Suprapubic skin (tissue), 4 donors: Measurements from ENCODE around the gene DNAJC15. TPM values are rescaled to one million over a fixed set of nuclear protein-coding genes. Genes with fewer than 3 reads are reported as not detected.

Experiments used
- DNase-seq, 2 donors: peaks; one replicate each; pipeline ENCODE4 v3.0.0-alpha.2; 2019; ENCODE audit warnings: low spot score in 2 of 2
- H3K27ac ChIP-seq: fragments of 200-600 bp; sonication (generic); one replicate; pipeline ENCODE4 v1.5.1; 2019
- H3K27me3 ChIP-seq: fragments of 200-600 bp; sonication (generic); one replicate; pipeline ENCODE4 v1.5.1; 2019
- H3K36me3 ChIP-seq: fragments of 200-600 bp; sonication (generic); one replicate; pipeline ENCODE4 v1.5.1; 2019
- H3K4me1 ChIP-seq: fragments of 200-600 bp; sonication (generic); one replicate; pipeline ENCODE4 v1.5.1; 2019
- H3K4me3 ChIP-seq: fragments of 200-600 bp; sonication (generic); one replicate; pipeline ENCODE4 v1.5.1; 2019; ENCODE audit warnings: mild to moderate bottlenecking
- H3K9me3 ChIP-seq: fragments of 200-600 bp; sonication (generic); one replicate; pipeline ENCODE4 v1.5.1; 2019
- CTCF ChIP-seq, 2 donors: fragments of 200-600 bp in 1 of 2; fragments of 450-650 bp in 1 of 2; sonication (generic) in 1 of 2; IDR thresholded peaks; one replicate each; pipeline ENCODE4 v1.5.1; 2016 to 2019; ENCODE audit warnings: antibody characterized with exemption in 2 of 2, mild to moderate bottlenecking in 1 of 2, moderate library complexity in 1 of 2
- EP300 ChIP-seq: sonication (generic); formaldehyde crosslinking; IDR thresholded peaks from one replicate; pipeline ENCODE4 v1.6.1; 2017; ENCODE audit warnings: antibody characterized with exemption
- POLR2A ChIP-seq, 2 donors: fragments of 450-650 bp; IDR thresholded peaks; one replicate each; pipeline ENCODE4 v1.6.1; 2017; ENCODE audit warnings: antibody characterized with exemption in 2 of 2, mild to moderate bottlenecking in 2 of 2, moderate library complexity in 2 of 2
- POLR2AphosphoS5 ChIP-seq, 3 donors: sonication (generic); formaldehyde crosslinking; IDR thresholded peaks; one replicate each; pipeline ENCODE4 v1.6.1; 2017; ENCODE audit warnings: antibody characterized with exemption in 3 of 3
- WGBS: methylation state at CpG from one replicate; pipeline ENCODE4 v1.1.5; 2018; 5-methylcytosine and 5-hydroxymethylcytosine counted together
- total RNA-seq, 4 donors: library from RNA; depleted of rRNA; stranded (reverse); fragments of >200 nt; gene quantifications; one replicate each; pipeline ENCODE4 v1.1.0, GENCODE V29; 2016

DNAJC15 gene
- total RNA-seq, 4 donors from 2014 or later, result 5.6 to 10.9 (median 8.0) TPM

DNA sequence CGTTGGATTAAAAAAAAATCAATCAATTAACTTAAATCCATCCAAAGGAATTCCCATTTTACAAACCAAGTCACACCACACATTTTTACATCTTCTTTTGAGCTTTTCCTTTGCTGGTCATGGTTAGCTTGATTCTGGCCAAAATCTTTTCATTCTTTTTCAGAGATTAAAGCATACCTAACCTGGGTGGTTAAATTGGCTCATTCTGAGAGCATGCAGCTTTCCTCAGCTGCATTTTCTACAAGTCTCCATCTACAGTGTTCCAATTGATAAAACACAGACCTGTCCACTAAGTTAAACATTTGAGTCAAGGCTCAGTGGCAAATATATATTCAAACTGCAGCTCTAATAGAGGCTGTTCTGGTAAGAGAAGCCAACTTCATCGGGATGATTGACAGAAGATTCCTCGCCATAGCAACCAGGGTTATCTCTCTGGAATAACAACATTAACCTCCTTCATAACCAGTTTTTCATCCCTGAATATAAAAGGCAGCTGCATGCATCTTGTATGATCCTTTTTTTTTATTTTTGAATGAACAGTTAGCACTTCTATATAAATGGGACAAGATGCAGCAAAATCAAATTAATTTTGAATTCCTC lies 106.2 kb downstream of the DNAJC15 start:
- Histone ChIP-seq H3K27me3 (peaks cover 10% of the 10 kb centered on the region), H3K4me3 (no peak overlapping the region), H3K27ac (no peak overlapping the region), H3K36me3 (no peaks in the 10 kb centered on the region), H3K4me1 (no peaks in the 10 kb centered on the region), H3K9me3 (no peaks in the 10 kb centered on the region)
- no peak for DNase-seq
- TF ChIP-seq CTCF (IDR thresholded peaks at IDR 0.05) (no peak), POLR2AphosphoS5 (IDR thresholded peaks at IDR 0.05) (no peak), POLR2A (IDR thresholded peaks at IDR 0.05) (no peak), EP300 (no peak)
- 51% methylated on average over 3 of the region's 3 CpGs for WGBS

DNA sequence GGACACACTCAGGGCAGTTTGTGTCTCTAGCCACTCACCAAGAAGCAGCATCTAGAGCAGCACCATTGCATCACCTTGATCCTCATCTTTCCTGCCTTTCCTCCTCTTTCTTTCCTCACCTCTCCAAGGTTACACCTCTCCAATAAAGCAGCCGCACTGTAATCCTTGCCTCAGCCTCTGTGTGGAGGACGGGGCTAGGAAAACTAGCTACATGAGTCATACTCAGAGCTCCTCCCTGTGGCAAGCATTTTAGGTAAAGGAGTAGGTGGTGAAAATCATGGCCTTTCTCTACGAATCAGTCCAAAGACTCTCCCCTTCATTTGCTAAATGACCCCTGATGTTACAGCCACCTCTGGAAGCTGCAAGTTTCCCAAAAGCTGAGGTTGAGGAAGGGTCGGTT lies 108.9 kb downstream of the DNAJC15 start:
- no peak for DNase-seq
- Histone ChIP-seq H3K9me3 (no peaks in the 10 kb centered on the region), H3K27me3 (peaks cover 10% of the 10 kb centered on the region), H3K4me3 (no peak overlapping the region), H3K36me3 (no peaks in the 10 kb centered on the region), H3K4me1 (no peaks in the 10 kb centered on the region), H3K27ac (no peak overlapping the region)
- WGBS, result 49% methylated on average over 4 of the region's 4 CpGs
- no peak for TF ChIP-seq POLR2A (IDR thresholded peaks at IDR 0.05)
- TF ChIP-seq CTCF (IDR thresholded peaks at IDR 0.05), result no peak
- TF ChIP-seq POLR2AphosphoS5 (IDR thresholded peaks at IDR 0.05), result no peak
- no peak for TF ChIP-seq EP300

DNA sequence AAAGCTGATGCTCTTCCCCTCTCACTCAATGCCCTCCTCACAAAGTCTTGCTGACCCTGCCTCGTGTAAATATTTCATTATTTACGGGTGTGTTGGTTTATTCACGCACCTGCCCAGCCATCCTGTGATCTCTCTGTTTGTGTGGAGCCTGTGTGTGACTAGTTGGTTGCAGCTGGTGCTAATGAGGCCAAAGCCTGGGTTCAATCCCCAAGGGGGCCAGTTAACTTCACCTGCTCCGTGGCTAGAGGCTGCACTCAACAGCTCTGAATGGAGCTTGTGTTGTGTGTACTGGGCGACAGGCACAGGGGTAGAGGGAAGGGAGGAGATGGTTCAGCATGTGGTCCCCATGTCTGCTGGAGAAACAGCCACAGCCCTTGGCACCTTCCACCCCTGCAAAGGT lies 109.5 kb downstream of the DNAJC15 start:
- Histone ChIP-seq H3K9me3 (no peaks in the 10 kb centered on the region), H3K4me1 (no peaks in the 10 kb centered on the region), H3K4me3 (no peak overlapping the region), H3K27me3 (peaks cover 10% of the 10 kb centered on the region), H3K27ac (no peak overlapping the region), H3K36me3 (no peaks in the 10 kb centered on the region)
- no peak for DNase-seq
- TF ChIP-seq EP300 (no peak), POLR2A (IDR thresholded peaks at IDR 0.05) (no peak)
- WGBS, result 82% methylated on average over 5 of the region's 5 CpGs

GRCh38 chr13:43133792-43134191 lies 110.4 kb downstream of the DNAJC15 start:
- Histone ChIP-seq H3K36me3 (no peaks in the 10 kb centered on the region), H3K27ac (no peak overlapping the region), H3K9me3 (no peaks in the 10 kb centered on the region), H3K27me3 (peaks cover 5% of the 10 kb centered on the region), H3K4me1 (no peaks in the 10 kb centered on the region), H3K4me3 (no peak overlapping the region)
- TF ChIP-seq CTCF (IDR thresholded peaks at IDR 0.05), result no peak
- TF ChIP-seq POLR2AphosphoS5 (IDR thresholded peaks at IDR 0.05), result no peak
- TF ChIP-seq POLR2A (IDR thresholded peaks at IDR 0.05), result no peak
- TF ChIP-seq EP300, result no peak
- DNase-seq, result no peak
- 92% methylated on average over 4 of the region's 4 CpGs for WGBS

DNA sequence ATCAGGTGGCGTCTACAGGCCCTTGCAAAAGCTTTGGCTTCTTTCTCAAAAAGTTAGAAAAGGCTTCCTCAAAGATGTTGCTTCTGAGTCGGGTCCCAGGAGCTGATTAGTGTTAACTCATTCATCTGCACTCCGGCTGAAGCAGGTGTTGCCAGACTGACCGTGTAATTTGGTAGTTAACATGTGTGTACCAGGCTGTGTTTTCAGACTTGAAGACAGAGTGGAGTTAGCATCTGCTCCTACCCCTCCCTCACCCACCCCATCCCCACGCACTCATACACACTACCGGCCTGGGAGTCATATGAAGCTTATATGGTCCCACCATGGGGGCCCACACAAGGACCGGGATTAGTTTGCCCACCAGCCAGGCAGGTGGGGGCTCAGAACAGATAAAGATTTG lies 111.5 kb downstream of the DNAJC15 start:
- H3K27me3 ChIP-seq, result no peaks in the 10 kb centered on the region
- H3K4me1 ChIP-seq, result no peaks in the 10 kb centered on the region
- H3K4me3 ChIP-seq, result no peak overlapping the region
- H3K27ac ChIP-seq, result no peak overlapping the region
- H3K36me3 ChIP-seq, result no peaks in the 10 kb centered on the region
- TF ChIP-seq EP300, result no peak
- TF ChIP-seq POLR2A (IDR thresholded peaks at IDR 0.05), result no peak
- no peak for TF ChIP-seq POLR2AphosphoS5 (IDR thresholded peaks at IDR 0.05)
- no peak for TF ChIP-seq CTCF (IDR thresholded peaks at IDR 0.05)
- 92% methylated on average over 7 of the region's 7 CpGs for WGBS
- no peak for DNase-seq
- H3K9me3 ChIP-seq, result no peaks in the 10 kb centered on the region

- Histone ChIP-seq H3K27ac (no peak overlapping the region), H3K4me1 (no peaks in the 10 kb centered on the region), H3K9me3 (no peaks in the 10 kb centered on the region), H3K4me3 (no peak overlapping the region), H3K27me3 (no peaks in the 10 kb centered on the region), H3K36me3 (no peaks in the 10 kb centered on the region)
- TF ChIP-seq POLR2A (IDR thresholded peaks at IDR 0.05) (no peak), CTCF (IDR thresholded peaks at IDR 0.05) (no peak), POLR2AphosphoS5 (IDR thresholded peaks at IDR 0.05) (no peak), EP300 (no peak)
- DNase-seq, result no peak
- 95% methylated on average over 5 of the region's 5 CpGs for WGBS
Measured at GRCh38 chr13:43135516-43135915, 112.1 kb downstream of the DNAJC15 start.
